Activated CD8-positive, alpha-beta memory T cell treated with anti-CD3 and anti-CD28 coated beads, Interleukin-2, amount 50 U/mL, for 1 hour (primary cell): ENCODE measurements around the gene HDAC7.

Experiments
- DNase-seq: peaks from one replicate; pipeline ENCODE4 v3.0.0-alpha.2; 2020; ENCODE audit errors: extremely low read depth

HDAC7 gene

DNA sequence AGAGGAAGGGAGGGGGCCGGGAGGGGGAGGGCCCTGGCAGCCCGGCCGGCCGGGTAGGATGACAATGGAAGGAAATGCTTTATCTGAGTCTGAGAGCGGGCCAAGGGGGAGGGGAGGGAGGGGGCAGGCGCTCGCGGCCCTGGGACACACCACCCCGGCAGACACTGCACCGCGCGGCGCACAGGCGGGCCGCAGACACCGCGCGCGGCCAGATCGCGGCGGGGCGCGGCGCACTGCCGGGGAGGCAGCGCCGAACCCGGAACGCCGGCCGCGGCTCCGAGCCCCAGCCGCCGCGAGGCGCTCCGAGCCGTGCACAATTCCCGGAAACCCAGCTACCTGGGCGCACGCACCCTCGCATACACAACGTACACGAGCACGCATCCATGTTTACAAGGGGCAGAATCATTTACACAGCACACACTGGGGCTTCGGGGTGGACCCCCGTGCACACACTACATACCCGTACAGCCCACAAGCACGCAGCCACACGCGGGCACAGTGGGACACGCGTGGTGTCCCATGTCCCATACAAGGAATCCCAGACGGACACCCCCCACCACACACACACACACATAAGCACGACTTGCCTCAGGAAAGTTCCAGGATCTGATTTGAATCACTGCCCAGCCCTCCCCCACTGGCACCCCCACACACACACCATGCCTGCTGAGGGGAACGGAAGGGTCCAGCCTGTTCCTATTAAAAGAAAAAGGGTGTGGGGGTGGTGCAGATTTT is at the start of gene HDAC7:
HDAC7 (minus strand) TSS at position 8 of the 735 bp plus-strand sequence. CDS start 118 bp downstream, outside the sequence.
- DNase-seq, result no peak

DNA sequence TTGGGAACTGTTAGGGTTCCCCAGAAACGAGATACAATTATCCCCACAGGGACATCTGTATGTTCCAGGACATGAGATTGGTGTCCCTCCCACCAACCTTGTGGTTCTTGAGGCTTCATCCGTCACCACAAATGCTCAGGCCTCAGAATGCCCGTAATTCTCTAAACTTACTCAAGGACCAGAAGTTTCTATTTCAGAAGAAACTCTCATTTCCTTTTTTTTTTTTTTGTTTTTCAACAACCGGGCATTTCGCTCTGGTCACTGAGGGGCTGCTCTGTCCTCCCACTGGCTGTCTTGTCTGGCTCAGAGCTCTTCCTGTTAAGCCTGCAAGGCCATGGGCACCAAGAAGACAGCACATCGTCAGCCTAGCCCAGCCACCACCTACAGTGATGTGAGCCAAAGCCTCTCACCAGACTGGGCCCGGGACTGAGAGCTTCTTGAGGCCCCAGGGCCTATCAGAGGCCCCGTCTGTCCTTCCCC is 48.9 kb upstream of the HDAC7 start:
- no peak for DNase-seq

DNA sequence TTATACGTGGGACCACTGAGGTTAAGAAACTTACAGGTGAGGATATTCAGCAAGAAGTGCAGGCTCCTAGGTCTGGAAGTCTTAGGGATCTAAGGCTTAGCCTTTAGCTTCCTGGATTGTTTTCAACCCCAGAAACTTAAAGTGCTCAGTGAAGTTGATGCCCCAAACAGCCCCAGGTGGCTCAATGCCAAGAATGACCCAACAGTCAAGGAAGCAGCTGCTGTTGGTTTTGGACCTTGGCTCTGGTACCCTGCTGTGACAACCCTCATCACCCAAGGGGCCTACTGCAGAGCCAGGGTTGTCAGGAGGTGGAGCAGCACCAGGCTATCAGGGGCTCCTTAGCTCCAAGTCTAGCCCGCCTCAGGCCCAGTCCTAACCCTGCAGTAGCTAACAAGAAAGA is 48.3 kb upstream of the HDAC7 start:
- DNase-seq, result no peak

DNA sequence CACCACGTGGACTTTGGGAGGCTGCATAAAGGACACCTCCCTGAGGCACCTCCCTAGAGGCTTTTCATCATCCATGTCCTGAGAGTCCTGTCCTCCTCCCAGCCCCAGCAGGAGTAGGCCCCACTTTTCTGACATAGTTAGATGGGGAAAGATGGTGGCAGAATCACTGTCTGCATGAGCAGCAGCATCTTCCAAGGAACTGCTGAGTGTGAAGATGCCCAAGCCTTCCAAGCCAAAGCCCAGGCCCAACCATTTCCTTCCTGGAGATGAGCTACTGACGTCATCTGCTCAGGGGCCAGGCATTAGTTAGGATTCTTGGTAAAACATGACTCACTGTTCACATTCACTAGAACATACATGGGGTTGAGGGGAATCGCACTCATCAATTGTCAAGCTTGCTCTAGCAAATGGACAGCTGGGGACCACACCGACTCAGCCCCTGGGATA is 47.8 kb upstream of the HDAC7 start:
- DNase-seq, result no peak

DNA sequence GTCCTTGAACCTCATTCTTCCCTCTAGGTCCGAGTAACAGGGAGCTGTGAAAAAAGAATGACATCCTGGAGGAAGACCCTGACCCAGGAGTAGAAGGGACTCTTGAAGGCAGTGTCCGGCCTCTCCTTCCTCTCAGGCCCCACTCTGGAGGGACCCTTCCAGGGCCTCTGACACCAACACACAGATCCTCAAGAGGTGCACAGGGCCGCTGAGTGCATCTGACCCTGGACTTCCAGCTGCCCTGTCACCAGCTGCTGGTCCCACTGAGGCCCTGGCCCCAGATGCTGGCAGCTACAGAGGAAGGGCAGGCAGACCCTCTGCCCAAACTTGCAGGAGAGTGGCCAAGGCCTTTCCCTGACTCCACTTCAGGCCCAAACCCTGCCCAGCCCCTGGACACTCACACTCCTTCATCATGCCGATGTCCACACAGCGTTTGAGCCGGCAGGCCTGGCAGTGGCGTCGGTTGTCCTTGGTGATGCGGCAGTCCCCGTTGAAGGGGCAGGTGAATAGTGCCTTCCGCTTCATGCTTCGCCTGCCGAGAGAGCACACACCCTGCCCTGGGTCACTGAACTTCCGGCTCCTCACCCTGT is 45.0 kb upstream of the HDAC7 start:
- no peak for DNase-seq

DNA sequence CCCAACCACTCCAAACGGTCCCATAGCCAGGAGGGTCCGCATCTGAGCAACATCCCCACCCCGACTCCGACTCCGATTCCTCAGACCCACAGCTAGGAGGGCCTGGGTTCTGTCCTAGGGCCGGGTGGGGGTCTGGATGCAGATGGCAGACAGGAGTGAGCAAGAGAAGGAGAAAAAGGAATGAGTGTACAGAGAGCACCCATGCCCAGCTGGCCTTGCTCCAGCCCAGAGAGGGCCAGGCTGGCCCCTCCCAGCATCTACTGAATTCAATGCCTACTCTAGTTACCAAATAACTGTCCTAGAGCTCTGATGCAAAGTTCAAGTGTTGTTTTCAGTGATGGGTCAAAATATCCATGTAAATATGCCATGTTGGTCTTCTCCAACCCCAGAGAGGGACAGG is 44.3 kb upstream of the HDAC7 start:
- DNase-seq, result no peak

DNA sequence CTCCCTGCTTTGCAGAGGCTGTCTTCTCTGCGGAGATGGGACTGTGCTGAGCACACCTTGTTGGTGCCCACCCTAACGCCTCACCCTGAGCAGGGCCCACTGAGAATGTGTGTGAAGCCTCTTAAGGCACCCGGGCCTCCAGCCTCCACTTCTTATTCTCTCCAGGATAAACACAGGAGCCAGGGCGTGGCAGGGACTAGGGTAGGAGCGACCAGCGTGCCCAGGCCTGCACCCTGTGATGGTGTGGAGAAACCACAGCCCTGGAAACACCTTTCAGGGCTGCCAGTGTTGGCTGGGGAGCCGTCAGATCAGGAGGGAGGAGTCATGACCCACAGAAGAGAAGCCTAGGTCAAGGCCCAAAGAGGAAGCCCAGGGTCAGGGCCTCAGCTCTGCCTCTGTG is 43.8 kb upstream of the HDAC7 start:
- DNase-seq, result no peak

DNA sequence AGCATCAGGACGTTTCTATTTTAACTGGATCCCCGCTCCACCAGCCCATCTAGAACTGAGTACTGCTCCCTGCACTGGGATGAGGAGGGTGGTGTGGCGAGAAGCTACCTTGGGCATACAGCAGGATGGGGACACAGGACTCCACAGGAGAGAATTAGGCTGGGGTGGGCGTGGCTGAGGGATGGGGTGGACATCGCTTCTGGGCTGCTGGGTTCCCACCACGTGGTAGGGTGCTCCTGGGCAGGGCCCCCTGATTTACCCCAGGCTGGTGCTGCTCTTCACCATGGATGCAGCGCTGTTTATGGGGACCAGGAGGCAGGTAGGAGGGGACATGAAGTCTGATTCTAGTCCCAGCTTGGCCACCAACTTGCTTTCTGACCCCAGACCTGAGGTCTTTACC is 43.2 kb upstream of the HDAC7 start:
- no peak for DNase-seq

DNA sequence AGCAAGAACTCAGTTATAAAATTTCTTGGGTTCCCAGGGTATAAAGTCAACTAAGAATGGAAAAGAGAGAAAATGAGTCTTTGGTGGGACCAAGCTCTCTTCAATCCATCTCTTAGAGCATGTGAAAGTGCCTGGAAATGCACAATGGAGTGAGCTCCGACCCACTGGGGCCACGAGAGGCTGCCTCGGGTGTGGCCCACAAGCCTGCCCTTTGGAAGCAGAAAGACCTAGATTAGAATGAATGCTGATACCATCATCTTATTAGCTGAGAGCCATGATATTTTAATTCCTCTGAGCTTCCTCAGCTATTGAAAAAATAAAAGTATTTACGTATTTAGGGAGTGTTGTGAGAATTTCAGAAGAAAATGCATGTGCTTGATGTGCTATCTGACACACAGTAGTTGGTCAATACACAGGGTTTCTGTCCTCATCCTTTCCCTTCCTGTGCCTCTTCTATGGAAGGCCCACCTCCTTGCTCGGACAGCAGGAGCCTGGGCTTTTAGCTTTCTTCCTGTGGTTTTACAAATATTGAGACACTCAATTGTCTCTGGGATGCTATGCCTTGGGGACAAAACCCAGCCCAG is 42.6 kb upstream of the HDAC7 start:
- no peak for DNase-seq

DNA sequence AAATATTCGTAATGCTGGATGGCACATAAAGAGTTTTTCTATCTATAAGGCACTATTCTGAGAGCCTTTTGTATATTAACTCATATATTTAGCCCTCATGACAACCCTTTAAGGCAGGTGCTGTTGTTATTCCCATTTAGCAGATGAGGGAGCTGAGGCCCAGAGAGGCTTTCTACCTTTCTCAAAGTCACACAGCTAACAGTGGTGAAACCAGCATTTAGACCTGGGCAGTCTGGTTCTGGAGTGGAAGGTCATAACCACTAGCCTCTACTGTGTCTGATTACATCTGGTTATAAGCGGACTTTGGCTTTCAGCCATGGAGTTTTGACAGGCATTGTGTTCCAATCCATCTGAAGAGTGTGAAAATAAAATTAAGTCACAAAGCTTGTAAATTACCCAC is 41.2 kb upstream of the HDAC7 start:
- no peak for DNase-seq

DNA sequence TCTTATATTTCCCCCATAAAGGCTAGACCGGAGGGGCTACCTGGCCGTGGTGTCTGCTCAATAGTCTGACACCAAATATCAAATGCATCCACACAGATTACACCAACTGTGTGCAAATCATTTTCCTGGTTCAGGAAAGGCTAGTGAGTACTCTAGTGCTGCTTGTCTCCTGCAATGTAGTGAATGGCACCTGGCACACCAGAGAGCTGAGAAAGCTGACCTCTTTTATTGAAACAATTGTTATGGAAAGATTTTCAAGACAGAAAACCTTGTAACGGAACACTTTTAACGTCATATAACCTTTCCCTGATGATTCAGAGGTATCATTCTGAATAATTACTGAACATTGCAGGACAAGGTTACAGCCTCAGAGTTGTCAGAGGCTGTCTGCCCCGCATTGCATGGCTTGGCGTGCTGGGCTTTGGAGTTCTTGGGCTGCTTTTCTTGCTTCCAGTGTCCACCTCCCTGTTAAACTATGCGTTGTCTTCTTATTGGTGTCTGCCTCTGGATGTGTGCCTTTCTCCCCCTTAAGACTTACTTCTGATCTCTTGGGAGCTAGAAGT is 40.7 kb upstream of the HDAC7 start:
- no peak for DNase-seq

DNA sequence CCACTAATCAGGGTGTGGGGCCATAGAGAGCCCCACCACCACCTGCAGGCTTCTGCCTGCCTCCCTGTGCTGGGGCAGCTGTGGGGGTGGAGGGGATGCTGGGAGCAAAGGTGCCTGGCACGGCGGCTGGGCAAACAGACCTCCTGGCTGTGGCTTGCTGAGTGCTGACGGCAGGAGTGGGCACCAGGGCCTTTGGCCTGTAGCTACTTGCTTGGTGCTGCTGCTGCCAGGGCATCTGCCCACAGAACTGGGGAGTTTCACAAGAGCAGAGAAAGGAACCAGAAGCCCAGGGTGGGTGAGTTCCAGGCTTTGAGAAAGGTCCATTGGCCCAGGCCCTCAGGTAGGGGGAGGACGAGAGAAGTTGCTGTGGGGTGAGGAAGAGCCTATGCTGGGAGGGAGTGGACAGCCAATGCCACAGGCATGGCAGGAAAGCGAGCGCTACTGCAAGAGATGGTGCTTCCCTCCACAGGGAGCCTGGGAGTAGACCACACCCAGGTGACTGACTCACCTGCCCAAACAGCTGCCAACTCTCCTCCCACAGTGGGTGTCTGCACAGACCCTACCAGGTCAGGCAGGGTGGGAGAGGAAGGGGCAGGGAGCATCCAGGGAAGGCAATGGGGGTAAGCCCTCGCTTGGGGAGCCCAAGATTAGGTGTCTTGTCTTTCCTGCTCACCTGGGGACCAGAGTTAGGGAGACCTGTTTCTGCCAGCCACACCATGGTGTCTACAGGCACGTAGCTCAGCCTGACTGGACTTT is 39.0 kb upstream of the HDAC7 start:
- DNase-seq, result no peak

DNA sequence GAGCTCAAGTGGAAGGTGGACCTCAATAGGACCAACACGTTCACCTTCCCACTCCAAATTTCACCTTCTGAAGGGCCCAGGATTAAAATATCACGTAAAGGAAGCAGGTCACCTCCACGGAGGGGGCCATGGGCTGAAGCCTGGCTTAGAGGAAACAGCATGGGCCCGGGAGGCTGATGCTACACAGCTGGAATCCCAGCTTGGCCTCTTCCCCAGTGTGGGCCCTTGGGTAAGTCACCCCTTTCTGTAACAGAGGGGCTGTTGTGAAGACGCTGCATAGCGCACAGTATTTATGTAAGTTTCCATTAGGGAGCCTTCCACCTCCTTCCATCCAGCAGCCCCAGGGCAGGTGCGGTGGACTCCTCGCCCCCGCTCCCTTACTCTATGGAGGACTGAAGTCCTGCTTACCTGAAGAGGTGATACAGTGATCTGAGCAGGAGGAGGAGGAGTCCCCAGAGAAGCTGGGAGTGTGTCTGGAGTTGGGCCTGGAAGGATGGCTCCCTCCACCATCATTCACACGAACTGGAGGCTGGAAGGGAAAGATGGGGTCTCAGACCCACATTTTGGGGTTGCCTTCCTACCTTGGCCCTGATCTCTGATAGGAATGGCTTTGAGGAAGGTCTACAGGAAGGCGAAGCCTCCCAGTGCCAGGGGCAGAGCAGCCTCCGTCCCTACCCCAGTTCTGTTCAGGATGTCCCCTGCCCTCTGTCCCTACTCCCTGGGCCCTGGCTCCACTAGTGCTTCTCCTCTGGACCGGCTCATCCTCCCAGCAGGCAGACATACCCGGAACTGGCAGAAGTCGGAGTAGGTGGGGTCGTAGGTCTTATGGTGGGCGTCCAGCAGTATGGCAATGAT is 37.2 kb upstream of the HDAC7 start:
- DNase-seq, result no peak

DNA sequence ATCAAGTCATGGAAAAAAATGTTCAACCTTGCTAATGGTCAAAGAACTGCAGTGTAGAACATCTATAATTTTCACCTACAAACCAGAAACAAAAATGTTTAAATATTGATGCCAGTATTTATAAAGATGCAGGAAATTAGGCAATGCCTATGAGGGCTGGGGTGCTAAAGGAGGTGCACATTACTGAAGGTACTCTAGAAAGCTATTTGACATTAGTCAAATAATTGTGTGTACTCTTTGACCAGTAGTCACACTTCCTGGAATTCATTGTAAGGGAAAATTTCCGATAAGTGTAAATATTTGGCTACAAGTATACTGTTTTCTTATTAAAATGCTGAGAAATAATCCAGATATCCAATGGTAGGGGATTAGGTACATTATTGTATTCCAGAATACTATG is 36.4 kb upstream of the HDAC7 start:
- no peak for DNase-seq

DNA sequence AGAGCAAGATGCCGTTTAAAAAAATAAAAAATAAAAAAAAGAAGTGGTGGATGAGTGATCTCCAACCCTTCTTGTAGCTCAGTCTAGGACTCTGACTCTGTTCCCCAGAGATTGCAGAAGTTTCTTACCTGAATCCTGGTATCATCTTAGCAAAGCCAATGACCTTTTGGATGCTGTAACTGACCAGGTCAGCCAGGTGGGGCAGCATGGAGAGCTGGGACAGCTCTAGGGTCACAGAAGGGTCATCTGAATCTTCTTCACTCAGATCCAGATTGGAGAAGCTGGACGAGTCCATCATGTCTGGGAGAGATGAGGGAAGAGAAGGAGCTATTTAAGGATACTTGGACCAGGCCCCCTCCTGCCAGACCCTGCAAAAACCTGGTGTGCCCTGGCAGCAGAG is 35.8 kb upstream of the HDAC7 start:
- no peak for DNase-seq

DNA sequence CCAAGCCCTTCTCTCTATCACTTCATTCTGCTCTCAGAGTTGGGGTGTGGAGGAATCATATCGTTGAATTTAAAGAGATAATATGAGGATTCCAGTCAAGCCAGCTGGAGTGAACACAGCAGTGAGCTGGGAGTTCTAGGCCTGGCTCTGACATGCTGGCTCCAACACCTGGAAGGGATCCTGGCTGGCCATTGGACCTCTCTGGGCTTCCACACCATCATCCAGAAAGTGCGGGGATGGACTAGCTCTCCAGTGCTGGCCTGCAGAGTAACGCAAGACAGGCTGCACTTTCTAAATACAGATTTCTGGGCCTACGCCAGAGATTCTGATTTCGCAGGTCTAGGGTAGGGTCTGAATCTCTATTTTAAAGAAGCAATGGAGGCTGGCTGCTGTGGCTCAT is 34.8 kb upstream of the HDAC7 start:
- no peak for DNase-seq

DNA sequence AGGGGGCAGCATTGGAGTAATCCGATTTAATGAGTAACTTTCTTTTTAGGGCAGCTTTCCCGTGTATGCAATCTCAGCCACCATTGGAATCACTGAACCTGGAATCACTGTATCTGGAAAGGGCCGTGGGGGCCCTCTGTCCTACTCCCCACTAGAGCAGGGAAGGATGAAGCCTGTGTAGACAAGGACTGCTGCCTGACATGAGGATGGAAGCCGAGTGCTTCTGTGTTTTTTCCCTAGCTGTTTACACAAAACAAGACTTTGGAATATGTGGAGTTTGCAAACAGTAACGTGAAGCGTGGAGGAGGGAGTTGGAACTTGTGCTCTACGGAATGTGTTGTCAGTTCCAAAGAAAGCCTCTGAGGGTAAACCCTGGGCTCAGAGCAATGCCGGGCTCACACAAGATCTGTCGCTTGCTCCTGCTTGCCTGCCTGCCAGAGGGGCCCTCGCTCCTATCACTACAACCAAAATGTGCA is 32.4 kb upstream of the HDAC7 start:
- no peak for DNase-seq

DNA sequence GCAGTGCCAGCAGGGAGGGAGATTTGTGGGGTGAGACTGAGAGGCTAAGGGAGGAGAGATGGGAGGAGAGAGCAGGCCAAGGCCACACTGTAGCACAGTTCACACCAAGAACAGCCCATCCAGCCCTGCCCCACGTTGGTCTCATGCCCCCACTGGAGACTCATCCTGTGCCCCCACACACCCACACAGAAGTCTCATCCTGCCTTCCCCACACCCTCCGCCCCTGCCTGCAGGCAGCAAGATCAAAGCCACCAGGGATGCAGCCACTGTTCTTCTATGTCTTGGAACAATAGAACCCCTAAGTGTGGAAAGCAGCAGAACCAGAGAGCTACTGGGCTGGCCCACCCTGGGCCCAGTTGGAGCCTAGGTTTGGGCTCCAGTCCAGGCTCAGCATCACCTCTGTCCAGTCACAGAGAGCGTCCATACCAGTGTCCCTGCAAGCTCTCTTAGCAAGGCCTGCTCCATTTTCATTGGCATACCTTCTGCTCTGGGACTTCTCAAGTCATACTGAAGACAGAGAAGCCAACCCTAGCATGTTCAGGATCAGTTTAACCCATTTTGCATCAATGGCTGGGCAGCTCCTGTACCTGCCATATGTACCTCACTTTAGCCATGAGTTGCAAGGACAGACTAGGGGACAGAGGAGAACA is 31.7 kb upstream of the HDAC7 start:
- no peak for DNase-seq

DNA sequence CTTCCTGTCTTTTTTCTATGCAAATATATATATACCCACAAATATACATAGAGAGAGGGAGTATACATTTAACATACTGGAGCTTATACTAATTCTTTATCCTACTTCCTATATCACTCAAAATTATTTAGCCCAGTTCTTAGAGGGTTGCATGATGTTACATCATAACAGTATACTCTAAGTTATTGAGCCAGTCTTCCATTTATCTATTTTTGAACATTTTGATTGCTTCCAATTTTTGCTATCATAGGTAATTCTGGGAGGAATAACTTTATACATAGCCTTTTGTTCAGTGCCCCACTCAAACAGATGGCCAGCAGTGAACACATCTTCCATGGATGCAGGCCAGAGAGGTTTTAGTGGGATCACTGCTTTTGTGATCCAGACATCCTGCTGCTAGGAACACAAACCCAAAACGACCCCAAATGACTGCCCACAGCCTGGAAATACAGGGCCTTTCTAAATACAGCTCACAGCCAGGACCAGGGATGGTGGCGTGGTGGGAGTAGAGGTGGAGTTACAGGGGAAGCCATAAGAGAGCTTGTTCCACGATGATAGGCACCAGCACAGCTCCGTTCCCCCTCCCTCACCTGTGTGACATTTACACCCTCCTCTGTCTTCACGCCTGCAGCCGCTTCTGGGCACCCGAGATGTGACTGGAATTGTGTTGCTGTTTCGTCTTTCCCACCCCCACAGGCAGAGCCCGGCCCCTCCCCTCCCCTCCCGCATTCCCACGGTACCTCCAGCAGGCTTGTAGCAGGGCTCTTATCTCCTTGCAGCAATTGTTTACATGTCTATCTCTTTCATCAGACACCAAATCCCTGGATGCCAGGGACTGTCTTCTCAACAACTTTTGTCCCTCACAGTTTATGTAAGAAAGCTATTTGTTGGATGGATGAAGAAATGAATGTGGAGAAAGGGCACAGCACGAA is 30.7 kb upstream of the HDAC7 start:
- no peak for DNase-seq
